Pancreas (tissue), 10 donors: ENCODE results near the gene PKHD1. TPM values are rescaled to one million over a fixed set of nuclear protein-coding genes. Genes with fewer than 3 reads are reported as not detected.
A peak's percentile ranks its signal among the peaks of the same experiment; 100 is the strongest.

Source experiments
- ATAC-seq, 4 donors: fragments of 200-7000 bp; cut with Tn5 transposase; one replicate each; pipeline versions ENCODE4 v1.8.0 to v1.9.1; 2020; ENCODE audit warnings: mild to moderate bottlenecking in 4 of 4, moderate library complexity in 4 of 4
- DNase-seq, 6 donors: peaks; one replicate each; pipeline ENCODE4 v3.0.0-alpha.2; 2020
- FAIRE-seq: peaks from 2 replicates; lab custom pipeline; 2012; peaks lifted over from hg19 to GRCh38; lab: Jason Lieb, UNC
- H3K27ac ChIP-seq, 4 donors: fragments of 200-600 bp; sonication (generic); 1 replicate in 3 of 4; 2 replicates in 1 of 4; pipeline versions ENCODE4 v1.5.0 to v1.8.0; 2020
- H3K27me3 ChIP-seq, 4 donors: fragments of 200-600 bp; one replicate each; pipeline ENCODE4 v1.8.0; 2021
- H3K36me3 ChIP-seq, 3 donors: fragments of 200-600 bp; sonication (generic) in 1 of 3; one replicate each; pipeline versions ENCODE4 v1.5.0 to v1.8.0; 2020 to 2021
- H3K4me1 ChIP-seq, 3 donors: fragments of 200-600 bp; one replicate each; pipeline ENCODE4 v1.8.0; 2021
- H3K4me3 ChIP-seq, 4 donors: fragments of 200-600 bp; sonication (generic) in 2 of 4; one replicate each; pipeline versions ENCODE4 v1.5.0 to v1.8.0; 2020 to 2021
- H3K9me3 ChIP-seq, 4 donors: fragments of 200-600 bp; one replicate each; pipeline ENCODE4 v1.8.0; 2021
- WGBS, 2 donors: extraction: QIAGEN DNeasy Blood & Tissue Kit; methylation state at CpG; one replicate each; pipeline ENCODE4 v1.1.7; 2013; 5-methylcytosine and 5-hydroxymethylcytosine counted together
- intact Hi-C, 3 donors: fragments of 100-400 bp; cut with DNase I; formaldehyde crosslinking; loops; one replicate each; pipeline versions ENCODE4 v1.11.1 to v1.14.2; 2022
- polyA plus RNA-seq, 2 donors: library from polyadenylated mRNA; stranded (reverse); fragments of 200-250 nt; gene quantifications; one replicate each; pipeline ENCODE4 v1.2.3, GENCODE V29; 2013
- total RNA-seq, 6 donors: library from RNA; stranded (reverse); fragmentation: NEBNext Ultra II Directional in 4 of 6; extraction: Animal tissue kit (Norgen Biotek cat#: 25700) in 4 of 6; gene quantifications; one replicate each; pipeline versions ENCODE4 v1.2.1 to v1.2.4, GENCODE V29; 2021 to 2023
- TF ChIP-seq, protein P1 (sequence below), 4 donors: fragments of 200-600 bp; sonication (generic) in 3 of 4; IDR thresholded peaks; one replicate each; pipeline versions ENCODE4 v1.5.0 to v1.8.0; 2021; ENCODE audit warnings: antibody characterized with exemption in 4 of 4
- donor health status: healthy with polysubstance abuse.
- donor health status: DM: no; HTN: no; CAD: no; lungs with moderate emphysema.
- donor health status: DM: no; HTN: no; CAD: no.
- donor health status: control.
- donor health status: control.
- donor health status: Bipolar disorder and iron deficiency.
- donor health status: DM: yes; HTN: yes; CAD: no.
- donor health status: DM: no; HTN: no; CAD: no.
- donor health status: DM: no; HTN: no; CAD: no.
- donor health status: DM: yes; HTN: yes; CAD: no.

PKHD1 gene
- total and polyA plus RNA-seq, 8 donors: 6.4 to 33.0 (median 16.3) TPM

DNA sequence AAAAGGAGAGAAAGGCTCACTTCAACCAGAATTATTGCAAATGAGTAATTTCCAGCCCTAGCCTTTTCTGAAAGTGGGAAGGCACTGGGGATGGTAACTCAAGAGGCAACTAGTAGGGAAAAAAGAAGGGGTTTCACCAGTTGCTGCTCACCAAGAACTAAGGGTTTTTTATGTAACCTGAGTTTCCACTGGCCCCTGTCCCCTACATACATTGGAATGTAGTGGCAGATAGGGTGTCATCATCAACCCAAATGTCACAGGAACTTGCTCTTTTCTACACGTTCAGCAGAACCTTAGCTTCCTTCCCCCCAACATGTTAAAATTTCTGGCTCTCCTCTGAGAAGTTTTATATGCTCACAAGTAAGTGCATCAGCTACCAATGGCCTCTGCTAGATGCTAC lies 38.2 kb upstream of the PKHD1 start:
- Histone ChIP-seq H3K36me3 (no peaks in the 10 kb centered on the region), H3K9me3 (no peaks in the 10 kb centered on the region), H3K27me3 (no peaks in the 10 kb centered on the region), H3K27ac (peak overlapping the region; percentile 39 to 70 (median 56)), H3K4me3 (no peak overlapping the region), H3K4me1 (no peaks in the 10 kb centered on the region)
- ATAC-seq: no peak
- no peak for FAIRE-seq
- no peak for DNase-seq
- WGBS, 2 donors: 32 to 44% methylated on average over 1 of the region's 1 CpG
- intact Hi-C loops: no loop called here
- TF ChIP-seq, protein P1, sequence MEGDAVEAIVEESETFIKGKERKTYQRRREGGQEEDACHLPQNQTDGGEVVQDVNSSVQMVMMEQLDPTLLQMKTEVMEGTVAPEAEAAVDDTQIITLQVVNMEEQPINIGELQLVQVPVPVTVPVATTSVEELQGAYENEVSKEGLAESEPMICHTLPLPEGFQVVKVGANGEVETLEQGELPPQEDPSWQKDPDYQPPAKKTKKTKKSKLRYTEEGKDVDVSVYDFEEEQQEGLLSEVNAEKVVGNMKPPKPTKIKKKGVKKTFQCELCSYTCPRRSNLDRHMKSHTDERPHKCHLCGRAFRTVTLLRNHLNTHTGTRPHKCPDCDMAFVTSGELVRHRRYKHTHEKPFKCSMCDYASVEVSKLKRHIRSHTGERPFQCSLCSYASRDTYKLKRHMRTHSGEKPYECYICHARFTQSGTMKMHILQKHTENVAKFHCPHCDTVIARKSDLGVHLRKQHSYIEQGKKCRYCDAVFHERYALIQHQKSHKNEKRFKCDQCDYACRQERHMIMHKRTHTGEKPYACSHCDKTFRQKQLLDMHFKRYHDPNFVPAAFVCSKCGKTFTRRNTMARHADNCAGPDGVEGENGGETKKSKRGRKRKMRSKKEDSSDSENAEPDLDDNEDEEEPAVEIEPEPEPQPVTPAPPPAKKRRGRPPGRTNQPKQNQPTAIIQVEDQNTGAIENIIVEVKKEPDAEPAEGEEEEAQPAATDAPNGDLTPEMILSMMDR (IDR thresholded peaks at IDR 0.05): no peak

DNA sequence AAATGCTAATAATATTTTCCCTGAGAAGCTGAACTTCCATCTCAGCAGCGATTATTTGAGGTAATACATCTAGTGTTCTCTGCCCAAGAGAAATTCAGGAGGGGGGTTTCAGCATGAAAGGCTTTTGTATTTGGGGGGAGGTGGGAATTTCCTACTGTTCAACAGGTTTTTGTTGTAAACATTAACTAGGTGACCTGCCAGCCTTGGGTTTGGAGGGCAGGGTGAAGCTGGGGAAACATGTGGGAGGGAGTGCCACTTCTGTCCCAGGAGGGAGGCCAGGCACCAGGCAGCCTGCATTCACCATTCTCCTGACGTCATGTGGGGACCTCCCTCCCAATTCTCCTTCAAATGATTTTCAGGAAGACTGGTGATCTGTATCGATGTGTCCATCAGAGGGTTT lies 37.7 kb upstream of the PKHD1 start:
- Histone ChIP-seq H3K4me1 (no peaks in the 10 kb centered on the region), H3K4me3 (no peak overlapping the region), H3K27ac (peak overlapping the region; percentile 39 to 70 (median 56)), H3K27me3 (no peaks in the 10 kb centered on the region), H3K9me3 (no peaks in the 10 kb centered on the region), H3K36me3 (no peaks in the 10 kb centered on the region)
- ATAC-seq (peak; percentile 68 to 88 (median 84)), DNase-seq (peak in 4 of 6 donors; percentile 22 to 42 (median 38)), FAIRE-seq (no peak)
- intact Hi-C loops: no loop called here
- WGBS, 2 donors: 18 to 24% methylated on average over 3 of the region's 3 CpGs
- TF ChIP-seq, protein P1 (IDR thresholded peaks at IDR 0.05): no peak

DNA sequence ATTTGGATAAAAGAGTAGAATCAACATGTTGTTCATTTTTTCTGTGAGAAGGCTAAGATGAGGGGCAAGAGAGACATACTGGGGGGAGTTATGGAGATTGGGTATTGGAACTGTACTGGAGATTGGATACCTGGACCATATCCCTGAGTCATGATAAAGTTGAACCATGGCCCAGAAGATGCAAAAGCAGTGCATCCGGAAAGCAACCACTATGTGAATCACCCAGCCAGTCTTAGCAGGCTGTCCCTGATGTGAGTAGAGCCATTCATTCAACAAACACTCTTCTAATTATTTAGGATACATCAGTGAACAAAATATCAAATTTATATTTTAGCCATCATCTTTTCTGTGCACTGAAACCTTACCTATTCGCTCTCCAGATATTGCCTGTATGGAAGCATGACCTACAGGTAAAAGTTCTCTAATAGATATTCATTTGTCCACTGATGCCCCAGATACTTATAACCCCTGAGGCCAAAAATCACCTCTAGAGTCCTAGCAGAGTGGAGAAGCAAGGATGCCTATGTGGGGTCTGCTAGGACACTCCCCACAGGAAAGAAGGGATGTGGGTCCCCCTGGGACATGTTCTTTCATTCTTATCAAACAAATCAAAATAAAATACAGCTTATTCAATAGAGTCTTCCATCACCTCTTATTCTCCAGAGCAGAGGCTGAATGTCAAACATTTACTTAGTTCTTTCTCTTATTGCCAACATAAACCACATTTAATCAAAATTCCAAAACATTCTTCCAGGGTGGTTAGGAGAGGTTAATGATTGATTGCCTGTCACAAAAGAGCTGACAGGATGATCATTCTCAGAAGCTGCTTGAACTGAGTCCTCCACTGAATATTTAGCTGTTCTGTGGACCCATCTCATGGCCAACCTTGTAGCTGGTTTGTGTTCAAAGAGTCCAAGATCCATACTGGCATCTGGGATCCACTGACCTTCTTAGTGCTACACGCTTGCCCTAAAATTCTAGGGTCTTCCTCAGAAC lies 37.0 kb upstream of the PKHD1 start:
- no peaks in the 10 kb centered on the region for H3K36me3 ChIP-seq
- H3K4me1 ChIP-seq: no peaks in the 10 kb centered on the region
- no peaks in the 10 kb centered on the region for H3K9me3 ChIP-seq
- no peaks in the 10 kb centered on the region for H3K27me3 ChIP-seq
- WGBS, 2 donors: 51 to 73% methylated on average over 3 of the region's 3 CpGs
- peak overlapping the region in 2 of 4 donors; percentile 61 to 70 for H3K27ac ChIP-seq
- H3K4me3 ChIP-seq: no peak overlapping the region
- DNase-seq: no peak
- intact Hi-C loops: no loop called here
- TF ChIP-seq, protein P1 (IDR thresholded peaks at IDR 0.05): no peak
- ATAC-seq: peak; percentile 59 to 72 (median 64)
- FAIRE-seq: no peak

GRCh38 chr6:52123251-52123650 lies 35.8 kb upstream of the PKHD1 start:
- H3K27me3 ChIP-seq: no peaks in the 10 kb centered on the region
- 88% methylated on average over 1 of the region's 1 CpG for whole genome bisulfite sequencing, 2 donors
- H3K4me3 ChIP-seq: no peak overlapping the region
- no peaks in the 10 kb centered on the region for H3K9me3 ChIP-seq
- intact Hi-C loops: no loop called here
- peak overlapping the region in 1 of 4 donors; percentile 70 for H3K27ac ChIP-seq
- H3K4me1 ChIP-seq: no peaks in the 10 kb centered on the region
- FAIRE-seq (no peak), DNase-seq (peak in 1 of 6 donors; percentile 15), ATAC-seq (peak in 2 of 4 donors; percentile 28 to 59)
- TF ChIP-seq, protein P1 (IDR thresholded peaks at IDR 0.05): no peak
- no peaks in the 10 kb centered on the region for H3K36me3 ChIP-seq

DNA sequence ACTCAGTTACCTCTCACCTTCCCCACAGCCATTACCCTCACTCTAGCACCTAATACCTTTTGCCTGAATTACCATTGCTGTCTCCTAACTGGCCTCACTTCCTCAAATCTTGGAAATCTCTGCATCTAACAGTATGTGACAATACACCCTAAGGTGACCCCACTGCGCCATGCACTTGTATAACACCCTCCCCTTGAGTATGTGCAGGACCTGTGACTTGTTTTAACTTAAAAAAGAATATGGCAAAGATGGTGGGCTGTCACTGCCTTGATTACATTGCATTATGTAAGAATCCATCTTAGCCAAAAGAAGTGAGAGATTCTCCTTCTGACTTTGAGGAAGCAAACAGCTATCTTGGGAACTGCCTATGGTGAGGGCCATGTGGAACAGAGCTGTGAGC lies 29.9 kb upstream of the PKHD1 start:
- Histone ChIP-seq H3K27me3 (no peaks in the 10 kb centered on the region), H3K36me3 (no peaks in the 10 kb centered on the region), H3K27ac (no peak overlapping the region), H3K4me1 (no peaks in the 10 kb centered on the region), H3K4me3 (no peak overlapping the region), H3K9me3 (no peaks in the 10 kb centered on the region)
- intact Hi-C loops: no loop called here
- DNase-seq (no peak), ATAC-seq (no peak), FAIRE-seq (no peak)
- TF ChIP-seq, protein P1 (IDR thresholded peaks at IDR 0.05): no peak
- WGBS, 2 donors: 66 to 89% methylated on average over 1 of the region's 1 CpG
